Measurements from ENCODE around the gene PROM1. TPM values are rescaled to one million over a fixed set of nuclear protein-coding genes. Genes with fewer than 3 reads are reported as not detected.
A peak's percentile ranks its signal among the peaks of the same experiment; 100 is the strongest.

Gene PROM1
- total and polyA plus RNA-seq, 2 donors (not counting 1 experiment from before 2014, with no cell fraction given): 0.10 to 0.17 TPM

GRCh38 chr4:15925830-15926229 is 158.0 kb downstream of the PROM1 start:
- Histone ChIP-seq H2AFZ (ENCODE audit: low read length) (no peak overlapping the region), H3K4me1 (ENCODE audit: control insufficient read depth, extremely low read depth, insufficient read depth, low read length) (peaks cover 8% of the 10 kb centered on the region), H3K4me3 (replicated peaks in 1 of 4; ENCODE audit: control extremely low read depth in 1 of 4, insufficient read depth in 1 of 4, low read depth in 3 of 4, low read length in 4 of 4) (no peak overlapping the region), H4K20me1 (ENCODE audit: control insufficient read depth, extremely low read depth, insufficient read depth, low read length) (no peaks in the 10 kb centered on the region), H3K9ac (ENCODE audit: insufficient read depth, low read length) (no peak overlapping the region), H3K36me3 (ENCODE audit: control insufficient read depth, insufficient read depth, low read length) (no peaks in the 10 kb centered on the region), H3K27ac (ENCODE audit: insufficient read depth, low read length) (no peak overlapping the region), H3K9me3 (ENCODE audit: control insufficient read depth, insufficient read depth, low read depth, low read length) (no peaks in the 10 kb centered on the region), H3K4me2 (ENCODE audit: extremely low read depth, insufficient read depth, low read length) (no peak overlapping the region), H3K27me3 (ENCODE audit: control insufficient read depth, insufficient read depth, low read length) (no peaks in the 10 kb centered on the region), H3K79me2 (ENCODE audit: control insufficient read depth, insufficient read depth, low read length) (no peaks in the 10 kb centered on the region)
- no peak for DNase-seq (ENCODE audit: low read depth in 2 of 2)
- TF ChIP-seq EZH2 (IDR thresholded peaks at IDR 0.05; ENCODE audit: low read length, missing control alignments) (no peak), CTCF (conservative IDR thresholded peaks at IDR 0.05 in 1 of 2, IDR thresholded peaks at IDR 0.05 in 1 of 2; ENCODE audit: low read depth in 1 of 2, low read length in 2 of 2) (no peak)

DNA sequence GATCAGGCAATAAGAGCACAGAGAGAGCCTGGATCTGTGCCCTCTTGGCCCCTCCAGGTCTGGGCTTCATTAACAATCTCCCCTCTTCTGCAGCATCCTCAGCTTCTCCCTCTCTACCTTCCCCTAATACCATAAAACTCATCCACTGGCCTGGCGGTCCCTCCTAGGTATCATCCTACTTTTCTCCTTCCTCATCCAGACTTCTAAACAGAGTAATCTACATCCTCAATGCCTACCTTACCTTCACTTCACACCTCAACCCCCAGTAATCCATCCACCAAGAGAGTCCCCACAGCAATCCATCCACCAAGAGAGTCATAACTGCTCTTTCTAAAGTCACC is 162.3 kb downstream of the PROM1 start:
- no peak for DNase-seq (ENCODE audit: low read depth in 2 of 2)
- no peaks in the 10 kb centered on the region for H4K20me1 ChIP-seq (ENCODE audit: control insufficient read depth, extremely low read depth, insufficient read depth, low read length)
- H3K9ac ChIP-seq (ENCODE audit: insufficient read depth, low read length): no peak overlapping the region
- no peaks in the 10 kb centered on the region for H3K36me3 ChIP-seq (ENCODE audit: control insufficient read depth, insufficient read depth, low read length)
- no peaks in the 10 kb centered on the region for H3K27me3 ChIP-seq (ENCODE audit: control insufficient read depth, insufficient read depth, low read length)
- H3K4me1 ChIP-seq (ENCODE audit: control insufficient read depth, extremely low read depth, insufficient read depth, low read length): peaks cover 16% of the 10 kb centered on the region
- H3K4me3 ChIP-seq (replicated peaks in 1 of 4; ENCODE audit: control extremely low read depth in 1 of 4, insufficient read depth in 1 of 4, low read depth in 3 of 4, low read length in 4 of 4): no peak overlapping the region
- no peaks in the 10 kb centered on the region for H3K9me3 ChIP-seq (ENCODE audit: control insufficient read depth, insufficient read depth, low read depth, low read length)
- H3K27ac ChIP-seq (ENCODE audit: insufficient read depth, low read length): peak overlapping the region; percentile 70
- H2AFZ ChIP-seq (ENCODE audit: low read length): no peak overlapping the region
- H3K79me2 ChIP-seq (ENCODE audit: control insufficient read depth, insufficient read depth, low read length): no peaks in the 10 kb centered on the region
- no peak for TF ChIP-seq CTCF (conservative IDR thresholded peaks at IDR 0.05 in 1 of 2, IDR thresholded peaks at IDR 0.05 in 1 of 2; ENCODE audit: low read depth in 1 of 2, low read length in 2 of 2)
- peak overlapping the region; percentile 63 for H3K4me2 ChIP-seq (ENCODE audit: extremely low read depth, insufficient read depth, low read length)

DNA sequence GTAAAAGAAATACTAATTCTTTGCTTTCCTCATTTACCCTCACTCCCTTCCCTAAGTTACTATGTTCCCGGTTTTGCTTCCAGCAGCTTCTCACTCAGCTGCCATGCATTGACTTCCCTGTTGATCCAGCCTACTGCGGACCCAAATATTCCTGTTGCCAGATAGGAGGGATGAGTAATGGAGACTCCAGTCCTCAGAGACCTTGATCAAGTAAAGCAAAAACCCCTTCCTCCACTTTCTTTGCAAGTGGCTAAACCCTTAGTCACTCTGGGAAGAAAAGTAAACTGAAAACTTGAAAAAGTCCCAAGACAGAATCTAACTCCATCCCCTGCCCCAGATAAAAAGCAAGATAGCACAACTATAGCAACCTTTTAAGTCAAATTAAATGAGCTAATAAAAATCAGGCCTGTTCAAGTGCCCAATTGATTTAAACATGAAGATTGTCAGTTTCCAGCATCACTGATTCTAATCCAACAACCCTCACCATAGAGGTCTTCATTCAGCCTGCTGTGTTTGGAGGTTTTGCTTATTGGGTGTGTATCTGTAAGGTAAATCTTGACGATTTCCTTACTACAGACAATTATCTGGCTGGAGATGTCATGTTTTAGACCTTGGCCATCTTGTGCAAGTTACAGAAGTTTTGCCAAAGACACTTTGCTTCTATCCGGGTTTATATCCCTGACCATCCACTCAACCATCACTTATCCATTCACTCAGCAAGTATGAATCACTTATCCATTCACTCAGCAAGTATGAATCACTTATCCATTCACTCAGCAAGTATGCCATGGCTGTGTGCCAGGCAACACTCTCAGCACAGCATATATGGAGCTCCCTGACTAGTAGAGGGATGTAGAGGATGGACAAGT is 162.9 kb downstream of the PROM1 start:
- Histone ChIP-seq H3K36me3 (ENCODE audit: control insufficient read depth, insufficient read depth, low read length) (no peaks in the 10 kb centered on the region), H3K27ac (ENCODE audit: insufficient read depth, low read length) (peak overlapping the region; percentile 70), H3K4me2 (ENCODE audit: extremely low read depth, insufficient read depth, low read length) (peak overlapping the region; percentile 79), H3K4me3 (replicated peaks in 1 of 4; ENCODE audit: control extremely low read depth in 1 of 4, insufficient read depth in 1 of 4, low read depth in 3 of 4, low read length in 4 of 4) (no peak overlapping the region), H2AFZ (ENCODE audit: low read length) (no peak overlapping the region), H3K79me2 (ENCODE audit: control insufficient read depth, insufficient read depth, low read length) (no peaks in the 10 kb centered on the region), H3K4me1 (ENCODE audit: control insufficient read depth, extremely low read depth, insufficient read depth, low read length) (peaks cover 16% of the 10 kb centered on the region), H4K20me1 (ENCODE audit: control insufficient read depth, extremely low read depth, insufficient read depth, low read length) (no peaks in the 10 kb centered on the region), H3K9me3 (ENCODE audit: control insufficient read depth, insufficient read depth, low read depth, low read length) (no peaks in the 10 kb centered on the region), H3K9ac (ENCODE audit: insufficient read depth, low read length) (no peak overlapping the region), H3K27me3 (ENCODE audit: control insufficient read depth, insufficient read depth, low read length) (no peaks in the 10 kb centered on the region)
- DNase-seq (ENCODE audit: low read depth in 2 of 2): peak; percentile 96 to 99
- TF ChIP-seq EZH2 (IDR thresholded peaks at IDR 0.05; ENCODE audit: low read length, missing control alignments): no peak
- TF ChIP-seq CTCF (conservative IDR thresholded peaks at IDR 0.05 in 1 of 2, IDR thresholded peaks at IDR 0.05 in 1 of 2; ENCODE audit: low read depth in 1 of 2, low read length in 2 of 2): no peak

Data from fibroblast of lung (primary cell).